Motor neuron (in vitro differentiated cells): ENCODE results near the gene BCL11B. TPM values are rescaled to one million over a fixed set of nuclear protein-coding genes. Genes with fewer than 3 reads are reported as not detected.

ENCODE experiments used
- ATAC-seq, 8 experiments: fragments of 200-7000 bp; cut with Tn5 transposase; replicated peaks in 6 of 8; 2 replicates each; pipeline ENCODE4 v1.8.0; 2021; ENCODE audit warnings: mild to moderate bottlenecking in 8 of 8, moderate library complexity in 8 of 8
- H3K27ac ChIP-seq, 2 donors: fragments of 250-450 bp; sonication (Bioruptor Pico); 2 replicates each; pipeline ENCODE4 v1.9.0; 2021; ENCODE audit warnings: antibody characterized with exemption in 2 of 2, mild to moderate bottlenecking in 2 of 2, moderate library complexity in 1 of 2
- H3K4me1 ChIP-seq, 2 donors: fragments of 250-450 bp; sonication (Bioruptor Pico); replicated peaks in 1 of 2; 2 replicates each; pipeline ENCODE4 v1.6.1; 2021; ENCODE audit warnings: antibody characterized with exemption in 2 of 2, mild to moderate bottlenecking in 2 of 2, moderate library complexity in 1 of 2
- H3K4me3 ChIP-seq, 5 donors: fragments of 250-450 bp; sonication (Bioruptor Pico); 2 replicates each; pipeline ENCODE4 v1.9.0; 2021; ENCODE audit warnings: antibody characterized with exemption in 5 of 5, mild to moderate bottlenecking in 5 of 5, moderate library complexity in 4 of 5
- WGBS, 10 experiments: fragments of 450-650 bp; shearing (Covaris generic); methylation state at CpG; one replicate each; pipeline ENCODE4 v1.0.0; 2022; 5-methylcytosine and 5-hydroxymethylcytosine counted together
- in situ Hi-C, 9 experiments: fragments of 400-800 bp; cut with MboI; loops; one replicate each; pipeline ENCODE4 v1.15.0; 2021; ENCODE audit warnings: low sequenced_read_pairs in 9 of 9, low pct_unique_long_range_greater_than_20kb in 2 of 9; ENCODE audit not compliant: unreplicated experiment in 9 of 9
- total RNA-seq, 8 experiments: library from RNA; unstranded; fragments of 300-600 nt; gene quantifications; 2 replicates each; pipeline versions ENCODE4 v1.2.3 to v1.2.4, GENCODE V29; 2022

Gene BCL11B
- total RNA-seq, 8 experiments from 2014 or later, result 0.04 to 3.0 (median 0.16) TPM

DNA sequence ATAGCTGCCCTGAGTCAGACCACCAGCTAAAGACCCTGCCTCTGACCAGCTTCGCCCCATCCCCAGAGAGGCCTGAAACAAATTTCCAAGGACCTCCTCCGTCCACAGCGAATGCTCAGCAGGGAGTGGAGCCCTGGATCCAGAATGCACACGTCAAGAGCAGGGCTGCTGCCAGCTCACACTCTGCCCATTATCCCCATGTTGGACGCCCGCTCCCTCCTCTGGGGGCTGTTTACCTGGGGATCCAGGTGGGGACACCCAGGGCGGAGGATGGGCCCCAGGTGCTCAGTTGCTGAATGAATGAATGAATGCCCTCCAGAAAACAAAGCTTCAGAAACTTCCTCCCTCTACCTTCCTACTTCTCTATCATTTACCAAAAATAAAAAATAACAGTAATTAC is 18.1 kb downstream of the BCL11B start:
- ATAC-seq, result no peak
- Histone ChIP-seq H3K4me1 (no peaks in the 10 kb centered on the region), H3K4me3 (no peak overlapping the region), H3K27ac (no peak overlapping the region)
- WGBS, 10 experiments, result 23% methylated on average over 6 of the region's 7 CpGs; no CpG with 5 or more reads in 9 of the 10 experiments
- in situ Hi-C loops, result loop anchor here in 1 of 9 experiments (25.0 kb wide), 1 partner anchor 1292 kb away; no protein-coding TSS in a partner anchor

DNA sequence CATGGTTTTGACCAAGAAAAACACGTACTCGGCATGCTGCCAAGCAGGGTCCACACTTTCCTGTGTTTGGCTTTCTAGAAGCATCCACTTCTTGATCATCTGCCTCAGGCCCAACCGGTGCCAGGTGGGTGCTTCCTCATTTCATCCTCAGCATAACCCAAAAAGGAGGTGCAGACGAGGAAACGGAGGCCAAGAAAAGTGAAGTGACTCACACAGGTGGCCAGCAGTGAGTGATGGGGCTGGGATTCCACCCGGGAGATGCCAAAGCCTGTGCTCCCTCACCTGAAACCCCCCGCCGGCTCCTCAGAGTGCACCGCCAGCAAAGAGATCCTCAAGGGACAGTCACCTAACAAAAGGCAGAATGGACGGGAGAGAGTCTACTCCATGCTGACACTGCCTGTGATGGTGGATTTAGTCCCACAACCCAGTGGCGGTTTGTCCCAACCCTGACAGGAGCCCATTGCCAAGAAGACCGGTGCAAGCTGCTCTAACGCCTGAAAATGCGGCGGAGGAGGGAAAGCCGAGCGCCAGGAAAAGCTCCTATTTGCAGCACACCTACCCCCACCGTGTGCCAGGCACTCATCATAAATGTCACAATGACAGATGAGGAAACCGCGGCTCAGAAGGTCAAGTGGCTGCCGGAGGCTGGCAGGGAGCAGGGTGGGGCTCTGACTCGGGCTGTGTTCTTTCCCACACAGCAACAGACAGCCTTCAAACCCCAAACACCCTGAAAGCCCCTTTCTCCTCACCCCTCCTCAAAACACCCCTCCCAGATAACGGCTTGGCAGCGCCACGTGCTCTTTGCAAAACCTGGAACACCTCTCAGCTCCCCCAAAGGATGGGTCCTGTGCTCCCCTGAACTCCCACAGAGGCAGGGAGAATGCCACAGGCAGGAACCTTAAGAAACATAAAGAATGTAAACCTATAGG is 18.8 kb downstream of the BCL11B start:
- Histone ChIP-seq H3K4me1 (no peaks in the 10 kb centered on the region), H3K4me3 (no peak overlapping the region), H3K27ac (no peak overlapping the region)
- WGBS, 10 experiments, result 0 to 94% (median 66%) methylated on average over 1 to 14 of the region's 25 CpGs; no CpG with 5 or more reads in 1 of the 10 experiments
- in situ Hi-C loops, result loop anchor here in 1 of 9 experiments (25.0 kb wide), 1 partner anchor 1291 kb away; no protein-coding TSS in a partner anchor
- no peak for ATAC-seq

DNA sequence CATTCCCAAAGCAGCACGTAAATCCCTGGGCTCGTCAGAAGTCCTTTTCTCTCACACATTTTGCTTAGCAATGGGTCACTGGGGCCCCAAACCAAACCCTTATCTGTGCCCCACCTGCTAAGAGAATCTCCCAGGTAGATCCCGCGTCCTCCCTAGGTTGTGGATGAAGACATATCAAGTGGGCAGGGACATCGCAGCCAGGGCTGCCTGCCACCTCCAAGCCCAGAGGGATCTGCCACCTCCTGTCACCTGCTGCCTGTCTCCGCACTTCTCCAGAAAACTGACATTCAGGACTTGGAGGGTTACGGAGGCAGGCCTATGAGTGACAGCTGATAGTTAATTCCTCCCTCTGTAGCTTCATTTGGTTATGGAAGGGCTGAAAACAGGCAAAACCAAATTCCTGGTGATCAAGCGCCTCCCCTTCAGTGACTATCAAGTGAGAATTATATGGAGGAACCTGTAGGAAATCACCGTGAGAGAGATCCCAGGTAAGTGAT is 19.5 kb downstream of the BCL11B start:
- ATAC-seq, result no peak
- in situ Hi-C loops, result loop anchor here in 1 of 9 experiments (25.0 kb wide), 1 partner anchor 1290 kb away; no protein-coding TSS in a partner anchor
- 15 to 93% (median 82%) methylated on average over 2 to 9 of the region's 9 CpGs; no CpG with 5 or more reads in 1 of the 10 experiments for whole genome bisulfite sequencing, 10 experiments
- no peak overlapping the region for H3K4me3 ChIP-seq
- H3K4me1 ChIP-seq, result no peaks in the 10 kb centered on the region
- H3K27ac ChIP-seq, result no peak overlapping the region

DNA sequence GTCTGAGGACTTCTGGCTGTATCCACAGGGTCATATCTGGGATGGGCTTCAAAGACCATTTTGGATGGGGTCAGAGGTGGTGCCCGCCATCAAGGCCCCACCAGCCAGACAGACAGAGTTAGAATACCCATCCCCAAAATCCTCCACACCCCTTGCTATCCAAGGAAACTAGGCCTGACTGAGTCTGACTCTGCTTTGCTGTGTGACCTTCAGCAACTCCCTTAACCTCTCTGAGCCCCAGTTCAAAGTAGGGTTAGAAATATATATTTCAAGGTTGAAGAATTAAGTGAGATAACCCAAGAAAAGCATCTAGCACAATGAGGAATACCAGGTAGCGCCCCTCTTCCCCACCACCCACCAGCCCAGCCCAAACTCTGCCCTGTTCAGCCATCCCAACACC is 20.3 kb downstream of the BCL11B start:
- in situ Hi-C loops, result loop anchor here in 1 of 9 experiments (25.0 kb wide), 1 partner anchor 1289 kb away; no protein-coding TSS in a partner anchor
- Histone ChIP-seq H3K4me1 (peaks cover 0 to 6% of the 10 kb centered on the region in 2 donors), H3K4me3 (no peak overlapping the region)

DNA sequence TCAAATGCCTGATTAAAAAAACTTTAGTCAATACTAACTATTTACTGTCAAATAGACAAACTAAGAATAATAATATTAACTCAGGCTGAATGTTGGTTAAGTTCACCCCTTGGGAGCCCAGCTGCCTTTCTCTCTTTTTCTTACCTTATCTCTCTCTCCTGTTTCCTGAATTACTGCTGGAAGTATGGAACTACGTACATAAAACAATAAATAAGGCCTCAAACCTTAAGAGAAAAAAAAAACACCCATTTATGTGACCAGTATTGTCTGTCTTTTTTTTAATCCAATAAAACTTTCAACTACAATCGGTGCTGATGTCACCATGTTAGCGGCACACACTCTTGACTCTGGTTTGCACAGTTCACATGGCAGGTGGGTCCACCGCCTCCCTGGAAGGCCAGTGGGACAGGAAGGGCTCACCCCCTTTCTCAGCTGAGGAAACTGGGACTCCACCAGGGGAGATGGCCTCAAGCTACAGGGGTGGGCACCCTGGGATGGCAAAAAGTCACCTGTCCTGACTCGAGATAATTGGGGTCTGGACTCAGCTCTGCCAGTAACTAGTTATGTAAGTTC is 21.3 kb downstream of the BCL11B start:
- no peak for ATAC-seq
- Histone ChIP-seq H3K4me3 (no peak overlapping the region), H3K27ac (no peak overlapping the region), H3K4me1 (peaks cover 5 to 10% of the 10 kb centered on the region in 2 donors)
- 39 to 88% (median 77%) methylated on average over 3 to 5 of the region's 5 CpGs; no CpG with 5 or more reads in 1 of the 10 experiments for WGBS, 10 experiments
- in situ Hi-C loops, result loop anchor here in 1 of 9 experiments (25.0 kb wide), 1 partner anchor 1288 kb away; no protein-coding TSS in a partner anchor

More for the DNA sequence above, 20.3 kb downstream of the BCL11B start:
- WGBS, 10 experiments, result 40 to 60% (median 50%) methylated on average over 1 to 2 of the region's 2 CpGs; no CpG with 5 or more reads in 6 of the 10 experiments
- ATAC-seq, result no peak
- no peak overlapping the region for H3K27ac ChIP-seq

DNA sequence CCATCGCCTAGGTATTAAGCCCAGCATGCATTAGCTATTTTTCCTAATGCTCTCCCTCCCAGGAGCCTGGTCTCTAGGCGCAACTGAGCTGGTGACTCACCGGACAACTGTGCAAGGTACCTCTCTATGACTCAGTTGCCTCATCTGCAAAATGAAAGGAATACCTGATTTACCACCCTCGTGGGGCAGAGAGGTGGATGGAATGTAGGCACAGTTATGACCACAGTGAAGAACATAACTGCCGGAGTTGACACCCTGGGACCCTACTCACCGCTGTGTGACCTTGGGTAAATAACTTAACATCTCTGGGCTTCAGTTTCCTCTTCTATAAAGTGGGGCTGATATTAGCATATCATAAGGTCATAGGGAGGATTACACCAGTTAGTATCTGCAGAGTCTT is 22.6 kb downstream of the BCL11B start:
- Histone ChIP-seq H3K27ac (no peak overlapping the region), H3K4me3 (no peak overlapping the region), H3K4me1 (peaks cover 5 to 13% of the 10 kb centered on the region in 2 donors)
- no peak for ATAC-seq
- 40 to 100% (median 80%) methylated on average over 1 to 4 of the region's 6 CpGs; no CpG with 5 or more reads in 2 of the 10 experiments for WGBS, 10 experiments
- in situ Hi-C loops, result no loop called here

DNA sequence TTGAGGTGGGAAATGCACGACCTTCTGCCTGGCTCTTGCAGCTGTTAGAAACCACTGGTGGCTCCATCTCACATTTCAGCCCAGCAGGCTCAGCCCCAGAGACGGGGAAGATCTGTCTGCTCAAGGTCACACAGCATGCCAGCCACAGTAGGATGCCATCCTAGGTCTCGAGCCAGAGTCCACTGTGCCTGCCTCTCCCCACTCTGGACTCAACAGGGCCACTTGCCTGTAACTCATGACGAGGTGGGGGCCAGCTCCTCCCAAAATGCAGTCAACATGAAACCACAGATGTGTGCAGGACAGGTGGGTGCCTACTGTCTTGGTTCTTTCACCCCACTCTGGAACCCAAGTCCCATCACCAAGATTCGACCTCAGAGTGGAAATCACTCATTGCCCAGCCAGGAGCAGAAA is 23.2 kb downstream of the BCL11B start:
- ATAC-seq, result no peak
- WGBS, 10 experiments, result 0 to 63% (median 42%) methylated on average over 1 to 4 of the region's 5 CpGs; no CpG with 5 or more reads in 6 of the 10 experiments
- no peak overlapping the region for H3K27ac ChIP-seq
- in situ Hi-C loops, result no loop called here
- H3K4me1 ChIP-seq, result peaks cover 5 to 13% of the 10 kb centered on the region in 2 donors
- no peak overlapping the region for H3K4me3 ChIP-seq

DNA sequence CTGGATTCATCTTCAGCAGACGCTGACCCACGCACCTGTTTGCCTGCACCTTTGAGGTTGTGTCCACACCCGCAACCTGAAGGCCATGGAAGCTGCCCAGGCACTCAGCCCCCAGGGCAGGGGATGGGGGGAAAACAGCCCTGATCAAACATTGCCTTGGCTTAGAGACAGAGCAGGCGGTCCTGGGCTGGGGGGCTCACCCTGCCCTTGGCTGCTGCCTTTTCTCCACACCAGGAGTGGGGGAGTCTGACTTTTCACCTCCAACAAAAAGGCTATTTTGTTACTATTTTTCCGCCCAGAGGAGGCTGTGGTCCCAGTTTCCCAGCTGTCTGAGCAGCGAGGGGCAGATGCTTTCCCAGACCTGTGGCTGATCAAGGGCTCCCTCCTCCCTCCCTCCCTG is 24.2 kb downstream of the BCL11B start:
- WGBS, 10 experiments, result 18 to 100% (median 80%) methylated on average over 1 to 4 of the region's 6 CpGs; no CpG with 5 or more reads in 3 of the 10 experiments
- Histone ChIP-seq H3K27ac (no peak overlapping the region), H3K4me3 (no peak overlapping the region), H3K4me1 (peaks cover 5 to 13% of the 10 kb centered on the region in 2 donors)
- in situ Hi-C loops, result no loop called here
- no peak for ATAC-seq

DNA sequence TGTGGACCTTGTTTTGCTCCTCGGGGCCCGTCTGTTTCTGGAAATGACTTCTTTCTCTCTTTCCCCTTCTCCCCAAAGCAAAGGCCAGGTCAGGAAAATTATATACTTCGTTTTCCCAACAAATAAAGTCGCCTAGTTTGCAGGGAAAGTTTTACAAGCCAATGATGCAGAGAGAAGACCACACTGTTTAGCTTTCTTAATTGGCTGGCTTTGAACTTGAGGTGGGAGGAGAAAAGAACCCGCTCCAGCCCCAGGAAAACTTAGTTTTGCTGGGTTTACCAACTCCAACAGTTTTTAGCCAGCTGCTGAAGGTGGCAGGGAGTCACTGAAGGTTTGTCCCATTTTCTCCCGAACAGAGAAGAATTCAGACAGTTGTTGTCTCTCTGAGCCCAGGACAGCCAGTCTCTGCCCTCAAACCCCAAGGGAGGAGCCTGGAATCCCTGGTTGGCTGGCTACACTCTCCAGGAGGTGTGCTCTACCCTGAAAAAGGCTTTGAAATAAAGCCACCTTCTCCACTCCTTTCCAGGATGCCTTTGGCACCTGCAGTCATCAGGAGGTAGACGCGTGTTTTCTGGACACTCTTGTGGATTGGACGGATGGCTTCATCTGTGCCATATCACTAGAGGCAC is 24.8 kb downstream of the BCL11B start:
- no peak overlapping the region for H3K27ac ChIP-seq
- H3K4me3 ChIP-seq, result no peak overlapping the region
- in situ Hi-C loops, result no loop called here
- H3K4me1 ChIP-seq, result peaks cover 5 to 13% of the 10 kb centered on the region in 2 donors
- no peak for ATAC-seq
- WGBS, 10 experiments, result 0 to 53% (median 10%) methylated on average over 1 to 6 of the region's 9 CpGs

DNA sequence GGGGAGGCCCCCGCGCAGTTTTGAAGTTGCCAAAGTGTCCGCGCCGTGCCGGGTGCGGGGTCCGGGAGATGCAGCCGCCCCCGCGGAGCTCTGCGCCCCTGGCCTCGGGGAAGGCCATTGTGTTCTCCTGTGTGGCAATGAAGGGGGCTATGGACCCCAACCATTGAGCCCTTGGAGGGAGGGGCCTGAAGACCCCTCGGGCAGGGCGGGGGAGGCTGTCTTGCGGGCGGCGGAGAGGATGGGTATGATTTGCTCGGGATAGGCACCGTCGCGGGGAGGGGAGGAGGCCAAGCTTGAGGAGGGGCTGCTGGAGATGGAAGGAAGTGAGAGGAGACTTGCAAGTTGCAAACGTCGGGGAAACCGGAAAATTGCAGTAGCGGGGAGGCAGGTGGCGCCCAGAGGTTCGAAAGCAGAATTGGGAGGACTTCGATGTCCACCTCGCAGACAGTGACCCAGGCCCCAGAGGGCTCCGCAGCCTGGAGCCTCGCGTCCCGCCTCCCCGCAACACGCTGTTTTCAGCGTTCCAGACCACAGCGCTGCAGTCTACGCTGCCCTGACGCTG is 25.4 kb downstream of the BCL11B start:
- H3K4me3 ChIP-seq, result peak overlapping the region in 4 of 5 donors; percentile 14 to 31 (median 25)
- in situ Hi-C loops, result no loop called here
- WGBS, 10 experiments, result 0 to 21% (median 5%) methylated on average over 1 to 9 of the region's 40 CpGs; no CpG with 5 or more reads in 4 of the 10 experiments
- H3K27ac ChIP-seq, result no peak overlapping the region
- H3K4me1 ChIP-seq, result peaks cover 5 to 13% of the 10 kb centered on the region in 2 donors
- ATAC-seq, result peak in 5 of 8 experiments; percentile 7 to 51 (median 25)

DNA sequence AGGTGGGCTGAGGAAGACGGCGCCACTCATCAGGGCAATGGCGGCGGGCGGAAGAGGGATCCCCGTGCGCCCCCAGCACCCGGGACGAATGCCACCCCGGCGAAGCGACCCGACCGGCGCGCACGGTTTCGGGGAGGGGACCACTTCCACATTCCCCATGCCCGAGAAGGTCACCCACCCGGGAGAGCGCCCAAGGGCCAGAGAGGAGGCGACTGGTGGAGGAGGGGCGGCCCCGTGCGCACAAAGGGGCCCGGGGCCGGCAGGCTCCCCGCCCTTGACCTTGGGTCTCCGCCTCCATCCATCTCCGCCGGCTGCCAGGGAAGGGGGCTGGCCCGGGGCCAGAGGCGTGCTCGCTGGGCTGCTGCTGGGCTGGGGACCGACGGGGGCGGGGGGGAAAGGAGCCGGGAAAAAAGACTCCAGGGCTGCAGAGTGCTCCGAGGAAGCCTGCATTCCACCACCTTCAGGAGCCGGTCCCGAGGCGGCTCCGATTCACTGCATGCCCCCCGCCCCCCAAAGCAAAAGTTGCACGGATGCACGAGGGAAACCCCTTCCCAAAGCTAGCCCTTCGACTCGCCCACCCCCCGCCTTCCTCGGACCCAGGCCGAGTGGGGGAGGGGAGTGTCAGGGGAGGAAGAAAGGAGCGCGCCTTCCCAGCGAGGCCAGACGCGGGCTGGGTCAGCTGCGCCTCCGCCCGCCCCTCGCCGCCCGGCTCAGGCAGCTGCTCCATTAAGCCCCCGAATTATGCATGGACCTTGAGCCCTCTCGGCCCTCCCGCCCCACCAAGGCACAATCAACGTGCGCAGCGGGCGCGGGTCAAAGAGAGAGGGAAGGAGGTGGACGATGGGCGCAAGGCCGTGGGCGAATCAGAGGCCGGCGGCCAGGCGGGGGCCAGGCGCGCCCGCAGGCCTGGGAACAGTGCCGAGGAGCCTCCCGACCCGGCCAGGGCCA is 26.2 kb downstream of the BCL11B start:
- in situ Hi-C loops, result no loop called here
- H3K4me1 ChIP-seq, result peaks cover 5 to 13% of the 10 kb centered on the region in 2 donors
- H3K27ac ChIP-seq, result no peak overlapping the region
- peak overlapping the region in 4 of 5 donors; percentile 14 to 31 (median 25) for H3K4me3 ChIP-seq
- peak in 7 of 8 experiments; percentile 25 to 88 (median 80) for ATAC-seq
- WGBS, 10 experiments, result 0 to 20% (median 4%) methylated on average over 2 to 25 of the region's 83 CpGs; no CpG with 5 or more reads in 6 of the 10 experiments
